ENCODE data around the gene NQO1. TPM values are rescaled to one million over a fixed set of nuclear protein-coding genes. Genes with fewer than 3 reads are reported as not detected.

NQO1 gene
- total RNA-seq, 3 donors from 2014 or later = 41.2 to 133 (median 87.4) TPM

- no peak for ATAC-seq
- no peaks in the 10 kb centered on the region for H3K9me3 ChIP-seq
- no peaks in the 10 kb centered on the region for H3K4me1 ChIP-seq (ENCODE audit: low read depth)
- TF ChIP-seq CTCF (IDR thresholded peaks at IDR 0.05) = no peak
- DNase-seq = no peak
- H3K36me3 ChIP-seq (ENCODE audit: low read depth) = no peaks in the 10 kb centered on the region
- no peak overlapping the region for H3K4me3 ChIP-seq
- intact Hi-C loops (cut with DNase I, micrococcal nuclease) = no loop called here
Measured at GRCh38 chr16:69699915-69700314, 26.4 kb downstream of the NQO1 start.

- Histone ChIP-seq H3K36me3 (ENCODE audit: low read depth) (no peaks in the 10 kb centered on the region), H3K4me3 (no peak overlapping the region), H3K4me1 (ENCODE audit: low read depth) (no peaks in the 10 kb centered on the region), H3K9me3 (no peaks in the 10 kb centered on the region)
- ATAC-seq (no peak), DNase-seq (no peak)
- intact Hi-C loops (cut with DNase I, micrococcal nuclease) = no loop called here
- TF ChIP-seq CTCF (IDR thresholded peaks at IDR 0.05) = no peak
Measured at GRCh38 chr16:69698404-69698803, 28.0 kb downstream of the NQO1 start.

- intact Hi-C loops (cut with DNase I, micrococcal nuclease) = no loop called here
- H3K4me1 ChIP-seq (ENCODE audit: low read depth) = no peaks in the 10 kb centered on the region
- TF ChIP-seq CTCF (IDR thresholded peaks at IDR 0.05) = no peak
- ATAC-seq (no peak), DNase-seq (no peak)
- H3K36me3 ChIP-seq (ENCODE audit: low read depth) = no peaks in the 10 kb centered on the region
- H3K4me3 ChIP-seq = no peak overlapping the region
- no peaks in the 10 kb centered on the region for H3K9me3 ChIP-seq
Measured at GRCh38 chr16:69693916-69694315, 32.4 kb downstream of the NQO1 start.

GRCh38 chr16:69691980-69692911, 34.1 kb downstream of the NQO1 start:
- intact Hi-C loops (cut with DNase I, micrococcal nuclease) = no loop called here
- Histone ChIP-seq H3K9me3 (no peaks in the 10 kb centered on the region), H3K4me1 (ENCODE audit: low read depth) (no peaks in the 10 kb centered on the region), H3K36me3 (ENCODE audit: low read depth) (no peaks in the 10 kb centered on the region), H3K4me3 (no peak overlapping the region)
- DNase-seq (no peak), ATAC-seq (no peak)
- no peak for TF ChIP-seq CTCF (IDR thresholded peaks at IDR 0.05)

- ATAC-seq = no peak
- Histone ChIP-seq H3K4me1 (ENCODE audit: low read depth) (no peaks in the 10 kb centered on the region), H3K4me3 (no peak overlapping the region), H3K36me3 (ENCODE audit: low read depth) (no peaks in the 10 kb centered on the region), H3K9me3 (no peaks in the 10 kb centered on the region)
- intact Hi-C loops (cut with DNase I, micrococcal nuclease) = no loop called here
- no peak for TF ChIP-seq CTCF (IDR thresholded peaks at IDR 0.05)
- DNase-seq = no peak
Measured at GRCh38 chr16:69688589-69688988, 37.8 kb downstream of the NQO1 start.

Measured in mucosa of descending colon (tissue), 3 donors.